ENCODE measurements around the gene HOXD3.

DNA sequence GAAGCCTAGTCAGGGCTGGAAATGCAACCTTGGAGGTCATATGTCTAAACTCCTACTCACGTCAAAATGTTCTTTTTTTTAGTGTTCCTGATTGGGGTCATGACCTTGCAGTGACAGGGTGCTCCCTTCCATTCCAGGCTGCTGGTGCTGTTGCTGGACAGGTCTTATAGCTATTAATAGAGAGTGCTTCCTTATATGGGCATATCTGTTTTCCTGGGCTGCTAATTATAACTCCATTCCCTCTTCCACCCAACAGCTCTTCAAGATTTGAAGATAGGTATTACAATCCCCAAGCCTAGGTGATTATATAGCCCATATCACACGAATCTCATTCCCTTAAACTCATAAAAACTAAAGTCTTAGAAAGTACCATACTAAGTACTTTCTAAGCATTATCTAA lies 12.6 kb downstream of the HOXD3 start:
- TF ChIP-seq, protein P1, sequence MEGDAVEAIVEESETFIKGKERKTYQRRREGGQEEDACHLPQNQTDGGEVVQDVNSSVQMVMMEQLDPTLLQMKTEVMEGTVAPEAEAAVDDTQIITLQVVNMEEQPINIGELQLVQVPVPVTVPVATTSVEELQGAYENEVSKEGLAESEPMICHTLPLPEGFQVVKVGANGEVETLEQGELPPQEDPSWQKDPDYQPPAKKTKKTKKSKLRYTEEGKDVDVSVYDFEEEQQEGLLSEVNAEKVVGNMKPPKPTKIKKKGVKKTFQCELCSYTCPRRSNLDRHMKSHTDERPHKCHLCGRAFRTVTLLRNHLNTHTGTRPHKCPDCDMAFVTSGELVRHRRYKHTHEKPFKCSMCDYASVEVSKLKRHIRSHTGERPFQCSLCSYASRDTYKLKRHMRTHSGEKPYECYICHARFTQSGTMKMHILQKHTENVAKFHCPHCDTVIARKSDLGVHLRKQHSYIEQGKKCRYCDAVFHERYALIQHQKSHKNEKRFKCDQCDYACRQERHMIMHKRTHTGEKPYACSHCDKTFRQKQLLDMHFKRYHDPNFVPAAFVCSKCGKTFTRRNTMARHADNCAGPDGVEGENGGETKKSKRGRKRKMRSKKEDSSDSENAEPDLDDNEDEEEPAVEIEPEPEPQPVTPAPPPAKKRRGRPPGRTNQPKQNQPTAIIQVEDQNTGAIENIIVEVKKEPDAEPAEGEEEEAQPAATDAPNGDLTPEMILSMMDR (IDR thresholded peaks at IDR 0.05; ENCODE audit: low read depth, low read length, poor library complexity, severe bottlenecking) = no peak
- no peak for TF ChIP-seq EZH2phosphoT487 (IDR thresholded peaks at IDR 0.05; ENCODE audit: borderline replicate concordance, low read length)

All from DOHH2 (cell line).